Mesendoderm (in vitro differentiated cells): Measurements from ENCODE around the gene C10orf90.

Source experiments
- DNase-seq: peaks from one replicate; pipeline ENCODE4 v3.0.0; 2013
- H2AK5ac ChIP-seq: 2 replicates; pipeline ENCODE4 v1.6.1; 2013; ENCODE audit warnings: low read length, inconsistent platforms
- H2BK120ac ChIP-seq: 2 replicates; pipeline ENCODE4 v1.6.1; 2013; ENCODE audit warnings: low read depth, mild to moderate bottlenecking, low read length, moderate library complexity, mixed read lengths
- H2BK15ac ChIP-seq: replicated peaks from 2 replicates; pipeline ENCODE4 v1.6.1; 2013; ENCODE audit warnings: low read depth, mild to moderate bottlenecking, moderate library complexity
- H2BK5ac ChIP-seq: 2 replicates; pipeline ENCODE4 v1.6.1; 2013; ENCODE audit warnings: low read length, inconsistent platforms
- H3K18ac ChIP-seq: 2 replicates; pipeline ENCODE4 v1.6.1; 2013; ENCODE audit warnings: mild to moderate bottlenecking, low read length, mixed read lengths
- H3K23ac ChIP-seq: one replicate; pipeline ENCODE4 v1.6.1; 2013; ENCODE audit warnings: low read length
- H3K27ac ChIP-seq: 2 replicates; pipeline ENCODE4 v1.5.1; 2013; ENCODE audit warnings: low read depth, mild to moderate bottlenecking, inconsistent platforms, low read length, moderate library complexity
- H3K27me3 ChIP-seq: 2 replicates; pipeline ENCODE4 v1.6.1; 2013; ENCODE audit warnings: low read length, control low read depth, mild to moderate bottlenecking, inconsistent platforms; ENCODE audit not compliant: insufficient read depth, poor library complexity
- H3K36me3 ChIP-seq: 2 replicates; pipeline ENCODE4 v1.6.1; 2013; ENCODE audit warnings: low read length, inconsistent platforms; ENCODE audit not compliant: control insufficient read depth, insufficient read depth
- H3K4ac ChIP-seq: one replicate; pipeline ENCODE4 v1.6.1; 2013; ENCODE audit warnings: low read depth, mild to moderate bottlenecking, low read length, moderate library complexity
- H3K4me1 ChIP-seq: 2 replicates; pipeline ENCODE4 v1.6.1; 2013; ENCODE audit warnings: low read depth, low read length, inconsistent platforms; ENCODE audit not compliant: control insufficient read depth
- H3K4me2 ChIP-seq: 2 replicates; pipeline ENCODE4 v1.6.1; 2013; ENCODE audit warnings: low read length
- H3K4me3 ChIP-seq: 2 replicates; pipeline ENCODE4 v1.5.1; 2013; ENCODE audit warnings: mild to moderate bottlenecking, low read length
- H3K56ac ChIP-seq: one replicate; pipeline ENCODE4 v1.6.1; 2013; ENCODE audit warnings: low read length
- H3K79me1 ChIP-seq: 2 replicates; pipeline ENCODE4 v1.6.1; 2013; ENCODE audit warnings: low read length, inconsistent platforms
- H3K79me2 ChIP-seq: 2 replicates; pipeline ENCODE4 v1.6.1; 2013; ENCODE audit warnings: mild to moderate bottlenecking, low read length; ENCODE audit not compliant: control insufficient read depth, insufficient read depth
- H3K9ac ChIP-seq: 2 replicates; pipeline ENCODE4 v1.6.1; 2013; ENCODE audit warnings: low read length, inconsistent platforms
- H4K5ac ChIP-seq: one replicate; pipeline ENCODE4 v1.6.1; 2013; ENCODE audit warnings: low read length
- H4K8ac ChIP-seq: one replicate; pipeline ENCODE4 v1.6.1; 2013; ENCODE audit warnings: low read depth, mild to moderate bottlenecking, control low read depth, low read length, moderate library complexity
- whole genome bisulfite sequencing: extraction: QIAGEN DNeasy Blood & Tissue Kit; methylation state at CpG from one replicate; pipeline ENCODE4 v1.1.7; 2013; ENCODE audit warnings: low lambda C conversion rate, missing lambda C conversion rate; ENCODE audit not compliant: insufficient coverage; ENCODE audit errors: extremely low coverage; 5-methylcytosine and 5-hydroxymethylcytosine counted together

C10orf90 gene

GRCh38 chr10:126528315-126528835 lies 142.1 kb downstream of the C10orf90 start:
- no peak overlapping the region for H2BK15ac ChIP-seq
- H3K27ac ChIP-seq, result no peak overlapping the region
- no peak overlapping the region for H2BK5ac ChIP-seq
- no peak overlapping the region for H3K56ac ChIP-seq
- no peak overlapping the region for H3K9ac ChIP-seq
- no peaks in the 10 kb centered on the region for H3K4me1 ChIP-seq
- no peaks in the 10 kb centered on the region for H3K36me3 ChIP-seq
- no peaks in the 10 kb centered on the region for H3K27me3 ChIP-seq
- no peaks in the 10 kb centered on the region for H3K79me2 ChIP-seq
- H3K79me1 ChIP-seq, result no peaks in the 10 kb centered on the region
- H2BK120ac ChIP-seq, result no peak overlapping the region
- no peak overlapping the region for H2AK5ac ChIP-seq
- H3K4me3 ChIP-seq, result no peak overlapping the region
- H3K4me2 ChIP-seq, result no peak overlapping the region
- H3K18ac ChIP-seq, result no peak overlapping the region
- H4K8ac ChIP-seq, result no peak overlapping the region
- no peak for DNase-seq
- no peak overlapping the region for H4K5ac ChIP-seq
- no peak overlapping the region for H3K4ac ChIP-seq
- H3K23ac ChIP-seq, result no peak overlapping the region
- WGBS, result no CpG with 5 or more reads among the region's 8 CpGs

GRCh38 chr10:126527645-126528314 lies 142.7 kb downstream of the C10orf90 start:
- no peaks in the 10 kb centered on the region for H3K4me1 ChIP-seq
- H2AK5ac ChIP-seq, result no peak overlapping the region
- H4K5ac ChIP-seq, result no peak overlapping the region
- H3K4ac ChIP-seq, result no peak overlapping the region
- no peak overlapping the region for H2BK120ac ChIP-seq
- no peak for DNase-seq
- no peak overlapping the region for H3K18ac ChIP-seq
- H3K79me1 ChIP-seq, result no peaks in the 10 kb centered on the region
- H3K36me3 ChIP-seq, result no peaks in the 10 kb centered on the region
- H3K79me2 ChIP-seq, result no peaks in the 10 kb centered on the region
- no peak overlapping the region for H3K9ac ChIP-seq
- H3K56ac ChIP-seq, result no peak overlapping the region
- H2BK5ac ChIP-seq, result no peak overlapping the region
- H4K8ac ChIP-seq, result no peak overlapping the region
- no peak overlapping the region for H3K4me3 ChIP-seq
- H3K23ac ChIP-seq, result no peak overlapping the region
- no peak overlapping the region for H3K27ac ChIP-seq
- H3K4me2 ChIP-seq, result no peak overlapping the region
- no peak overlapping the region for H2BK15ac ChIP-seq
- WGBS, result no CpG with 5 or more reads among the region's 9 CpGs
- no peaks in the 10 kb centered on the region for H3K27me3 ChIP-seq

- no peak overlapping the region for H3K4ac ChIP-seq
- H3K4me2 ChIP-seq, result no peak overlapping the region
- no peak overlapping the region for H2BK120ac ChIP-seq
- H2BK5ac ChIP-seq, result no peak overlapping the region
- H3K4me1 ChIP-seq, result no peaks in the 10 kb centered on the region
- no peak for DNase-seq
- H4K5ac ChIP-seq, result no peak overlapping the region
- H3K4me3 ChIP-seq, result no peak overlapping the region
- no peak overlapping the region for H4K8ac ChIP-seq
- no peaks in the 10 kb centered on the region for H3K79me2 ChIP-seq
- H3K9ac ChIP-seq, result no peak overlapping the region
- WGBS, result no CpG with 5 or more reads among the region's 7 CpGs
- no peak overlapping the region for H3K23ac ChIP-seq
- no peak overlapping the region for H3K27ac ChIP-seq
- no peak overlapping the region for H2BK15ac ChIP-seq
- H3K18ac ChIP-seq, result no peak overlapping the region
- H2AK5ac ChIP-seq, result no peak overlapping the region
- H3K36me3 ChIP-seq, result no peaks in the 10 kb centered on the region
- H3K56ac ChIP-seq, result no peak overlapping the region
- H3K79me1 ChIP-seq, result no peaks in the 10 kb centered on the region
- no peaks in the 10 kb centered on the region for H3K27me3 ChIP-seq
These were observed 145.2 kb downstream of the C10orf90 start for GRCh38 chr10:126525326-126525725.

GRCh38 chr10:126524526-126524925 lies 146.0 kb downstream of the C10orf90 start:
- H2AK5ac ChIP-seq, result no peak overlapping the region
- no peaks in the 10 kb centered on the region for H3K79me2 ChIP-seq
- no peak overlapping the region for H3K23ac ChIP-seq
- no peak overlapping the region for H3K4me3 ChIP-seq
- no peak overlapping the region for H3K4ac ChIP-seq
- H2BK5ac ChIP-seq, result no peak overlapping the region
- no peaks in the 10 kb centered on the region for H3K4me1 ChIP-seq
- DNase-seq, result no peak
- H3K36me3 ChIP-seq, result no peaks in the 10 kb centered on the region
- no CpG with 5 or more reads among the region's 6 CpGs for WGBS
- no peak overlapping the region for H3K56ac ChIP-seq
- no peak overlapping the region for H4K8ac ChIP-seq
- no peak overlapping the region for H3K4me2 ChIP-seq
- H3K79me1 ChIP-seq, result no peaks in the 10 kb centered on the region
- no peak overlapping the region for H2BK120ac ChIP-seq
- no peak overlapping the region for H4K5ac ChIP-seq
- H3K9ac ChIP-seq, result no peak overlapping the region
- H3K18ac ChIP-seq, result no peak overlapping the region
- H3K27ac ChIP-seq, result no peak overlapping the region
- H3K27me3 ChIP-seq, result no peaks in the 10 kb centered on the region
- H2BK15ac ChIP-seq, result no peak overlapping the region

GRCh38 chr10:126523071-126523470 lies 147.4 kb downstream of the C10orf90 start:
- H3K23ac ChIP-seq, result no peak overlapping the region
- no peak overlapping the region for H2BK15ac ChIP-seq
- no peaks in the 10 kb centered on the region for H3K79me1 ChIP-seq
- H2BK120ac ChIP-seq, result no peak overlapping the region
- WGBS, result no CpG with 5 or more reads among the region's 3 CpGs
- no peak overlapping the region for H3K56ac ChIP-seq
- H3K79me2 ChIP-seq, result no peaks in the 10 kb centered on the region
- no peak overlapping the region for H4K5ac ChIP-seq
- H4K8ac ChIP-seq, result no peak overlapping the region
- DNase-seq, result no peak
- H3K27ac ChIP-seq, result no peak overlapping the region
- no peak overlapping the region for H3K4ac ChIP-seq
- H3K36me3 ChIP-seq, result no peaks in the 10 kb centered on the region
- no peak overlapping the region for H3K4me2 ChIP-seq
- no peaks in the 10 kb centered on the region for H3K4me1 ChIP-seq
- H3K4me3 ChIP-seq, result no peak overlapping the region
- H3K9ac ChIP-seq, result no peak overlapping the region
- no peak overlapping the region for H3K18ac ChIP-seq
- H2BK5ac ChIP-seq, result no peak overlapping the region
- H3K27me3 ChIP-seq, result no peaks in the 10 kb centered on the region
- no peak overlapping the region for H2AK5ac ChIP-seq

GRCh38 chr10:126521399-126521798 lies 149.1 kb downstream of the C10orf90 start:
- H2BK5ac ChIP-seq, result no peak overlapping the region
- no peaks in the 10 kb centered on the region for H3K36me3 ChIP-seq
- no peaks in the 10 kb centered on the region for H3K27me3 ChIP-seq
- H2AK5ac ChIP-seq, result no peak overlapping the region
- H3K4me3 ChIP-seq, result no peak overlapping the region
- no peaks in the 10 kb centered on the region for H3K79me1 ChIP-seq
- WGBS, result no CpG with 5 or more reads among the region's 5 CpGs
- no peak for DNase-seq
- H3K23ac ChIP-seq, result no peak overlapping the region
- no peak overlapping the region for H3K56ac ChIP-seq
- H4K5ac ChIP-seq, result no peak overlapping the region
- H2BK120ac ChIP-seq, result no peak overlapping the region
- H3K18ac ChIP-seq, result no peak overlapping the region
- no peaks in the 10 kb centered on the region for H3K79me2 ChIP-seq
- H3K4ac ChIP-seq, result no peak overlapping the region
- no peak overlapping the region for H3K27ac ChIP-seq
- no peak overlapping the region for H3K9ac ChIP-seq
- no peak overlapping the region for H3K4me2 ChIP-seq
- H2BK15ac ChIP-seq, result no peak overlapping the region
- no peaks in the 10 kb centered on the region for H3K4me1 ChIP-seq
- H4K8ac ChIP-seq, result no peak overlapping the region
